GOT3 (cell line): ENCODE results near the gene PPP1R7.

Source experiments
- DNase-seq: peaks from one replicate; lab custom pipeline; 2025; ENCODE audit warnings: mixed read lengths; lab: John Stamatoyannopoulos, UW

The PPP1R7 gene

DNA sequence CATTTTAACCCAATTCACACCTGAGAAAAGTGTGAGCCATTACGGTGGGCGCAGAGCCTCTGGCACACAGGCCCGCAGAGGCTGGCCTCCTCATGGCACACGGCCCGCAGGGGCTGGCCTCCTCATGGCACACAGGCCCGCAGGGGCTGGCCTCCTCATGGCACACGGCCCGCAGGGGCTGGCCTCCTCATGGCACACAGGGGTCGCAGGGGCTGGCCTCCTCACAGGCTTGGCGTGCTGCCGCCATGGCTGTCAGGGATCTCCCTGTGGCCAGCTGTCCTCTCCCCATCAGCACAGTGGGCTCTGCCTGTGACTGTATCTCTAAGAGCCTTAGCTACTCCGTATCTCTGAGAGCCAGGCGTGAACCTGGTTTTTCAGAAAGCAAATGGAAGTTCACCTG lies 62.8 kb downstream of the PPP1R7 start:
- DNase-seq, result no peak

GRCh38 chr2:241213567-241213966 lies 63.3 kb downstream of the PPP1R7 start:
- no peak for DNase-seq

- DNase-seq, result no peak
Measured at GRCh38 chr2:241214209-241214608, 63.9 kb downstream of the PPP1R7 start.

DNA sequence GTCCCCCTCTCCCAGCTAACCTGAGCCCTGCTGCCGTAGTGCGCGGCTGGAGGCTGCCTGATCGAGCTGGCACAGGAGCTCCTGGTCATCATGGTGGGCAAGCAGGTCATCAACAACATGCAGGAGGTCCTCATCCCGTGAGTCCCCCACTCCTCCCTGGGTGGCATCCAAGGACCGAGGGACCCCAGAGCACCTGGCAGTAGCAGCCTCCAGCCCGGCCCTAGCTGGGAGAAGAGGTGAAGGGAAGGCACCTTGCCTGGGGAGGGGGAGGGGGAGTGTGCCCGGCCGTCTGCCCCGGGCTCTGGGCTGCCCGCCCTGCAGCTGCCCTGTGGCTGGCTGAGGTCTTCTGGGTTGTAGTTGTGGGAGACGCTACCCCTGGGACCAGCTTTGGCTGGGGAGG lies 64.5 kb downstream of the PPP1R7 start:
- DNase-seq, result no peak

DNA sequence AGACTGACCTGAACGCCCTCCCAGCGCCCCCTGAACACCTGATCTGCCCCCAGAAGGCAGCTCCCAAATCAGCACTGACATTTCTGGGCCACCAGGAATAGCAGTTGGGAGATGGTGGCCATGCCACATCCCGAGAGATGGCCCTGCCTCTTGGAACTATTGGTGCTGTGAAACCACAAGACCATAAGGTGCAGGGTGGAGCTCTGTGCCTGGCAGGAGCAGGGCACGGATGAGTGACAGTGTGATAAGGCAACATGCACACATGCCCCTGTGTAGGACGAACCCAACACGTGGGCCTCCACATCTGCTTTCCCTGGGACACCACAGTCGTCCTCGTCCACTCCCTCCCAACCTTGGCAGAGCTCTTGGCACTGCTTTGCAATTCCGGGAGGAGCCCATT lies 65.2 kb downstream of the PPP1R7 start:
- DNase-seq, result no peak

DNA sequence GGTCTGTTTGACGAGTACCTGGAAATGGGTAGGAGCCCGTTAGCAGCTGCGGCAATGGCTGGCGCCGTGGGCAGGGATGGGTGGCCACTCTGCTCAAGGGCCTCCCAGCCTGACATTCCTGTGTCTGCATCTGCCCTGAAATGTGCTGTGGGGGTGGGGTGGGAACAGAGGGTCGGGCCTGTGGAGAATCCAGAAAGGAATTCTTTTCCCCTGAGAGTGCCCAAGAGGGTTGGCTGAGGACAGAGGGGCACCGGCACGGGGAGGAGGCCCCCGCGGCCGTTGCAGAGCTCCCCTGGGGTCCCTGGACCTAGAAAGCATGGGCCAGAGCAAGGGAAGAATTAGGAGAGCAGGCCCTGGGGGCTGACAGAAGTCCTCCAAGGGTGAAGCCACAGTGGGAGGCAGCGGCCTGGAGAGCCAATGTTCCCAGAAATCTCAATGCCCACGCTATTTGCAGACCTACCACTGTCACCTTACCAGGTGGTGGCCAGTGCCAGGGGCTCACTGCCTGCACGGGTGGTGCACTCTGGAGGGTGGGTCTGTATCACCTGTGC lies 66.0 kb downstream of the PPP1R7 start:
- DNase-seq, result no peak

- peak; percentile 40 for DNase-seq
Measured at GRCh38 chr2:241217320-241218031, 67.2 kb downstream of the PPP1R7 start.

GRCh38 chr2:241218131-241219029 lies 68.1 kb downstream of the PPP1R7 start:
- DNase-seq, result no peak

DNA sequence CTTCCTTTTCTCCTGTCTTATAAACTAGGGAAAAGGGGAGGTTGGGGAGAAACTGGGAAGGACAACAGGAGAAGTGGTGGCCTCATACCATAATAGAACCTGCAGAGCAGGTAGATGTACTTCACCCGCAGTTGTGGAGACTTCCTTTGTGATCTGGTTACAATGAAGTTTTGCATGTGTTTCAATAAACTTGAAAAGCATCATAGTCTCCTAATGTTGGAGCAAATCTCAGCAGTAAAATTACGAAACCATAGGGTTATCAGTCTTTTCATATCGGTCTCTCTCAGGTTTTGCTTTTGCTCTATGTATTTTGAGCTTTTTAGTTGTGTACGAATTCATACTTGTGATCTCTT lies 68.7 kb downstream of the PPP1R7 start:
- no peak for DNase-seq

DNA sequence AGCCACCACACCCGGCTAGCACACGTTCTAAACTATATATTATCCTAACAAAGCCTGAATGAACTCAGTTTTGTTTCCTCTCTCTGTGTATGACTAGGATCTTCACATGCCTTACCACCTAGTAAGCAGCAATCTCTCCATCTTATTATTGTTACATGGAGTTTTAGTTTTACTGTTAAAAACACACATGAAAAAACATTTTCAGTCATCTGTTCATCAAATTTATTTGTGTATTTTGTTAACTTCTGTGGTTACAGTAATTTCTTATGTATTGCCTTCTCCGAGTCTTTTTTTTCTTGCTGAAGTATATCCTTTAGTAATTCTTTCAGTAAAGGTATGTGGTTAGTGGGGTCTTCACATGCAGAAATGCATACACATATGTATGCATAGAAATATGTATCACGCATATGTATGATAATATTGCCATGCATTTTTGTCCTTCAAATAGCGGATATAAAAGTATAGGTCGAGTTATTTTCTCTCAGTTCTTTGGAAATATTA lies 69.6 kb downstream of the PPP1R7 start:
- DNase-seq, result no peak

DNA sequence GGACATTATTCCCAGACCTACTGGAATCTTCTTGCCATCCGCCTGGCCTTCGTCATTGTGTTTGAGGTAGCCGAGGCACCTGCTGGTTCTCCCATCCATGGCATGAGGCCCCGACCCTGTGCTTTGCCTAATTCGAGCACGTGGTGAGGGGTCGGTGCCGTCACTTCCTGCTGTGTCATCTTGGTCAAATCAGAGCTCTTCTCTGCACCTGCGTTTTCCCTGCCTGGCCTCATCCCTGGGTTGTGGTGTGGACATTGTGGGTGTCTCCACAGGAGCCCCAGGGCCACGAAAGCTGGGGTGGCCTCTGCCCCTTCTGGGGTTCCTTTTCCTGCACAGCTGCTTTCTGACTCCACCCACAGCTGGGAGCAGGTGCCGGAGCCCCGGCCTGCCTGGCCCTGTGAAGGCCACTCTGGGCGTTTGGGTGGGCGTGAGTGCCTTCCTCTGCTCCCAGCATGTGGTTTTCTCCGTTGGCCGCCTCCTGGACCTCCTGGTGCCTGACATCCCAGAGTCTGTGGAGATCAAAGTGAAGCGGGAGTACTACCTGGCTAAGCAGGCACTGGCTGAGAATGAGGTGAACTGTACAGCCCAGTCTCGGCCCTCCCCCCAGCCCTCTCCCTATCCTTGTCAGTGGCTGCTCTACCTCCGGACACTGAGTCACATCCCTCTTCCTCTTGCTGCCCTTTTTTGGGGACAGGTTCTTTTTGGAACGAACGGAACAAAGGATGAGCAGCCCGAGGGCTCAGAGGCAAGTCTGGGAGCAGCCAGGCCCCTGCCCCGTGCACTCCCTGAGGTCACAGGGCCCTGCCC lies 73.1 kb downstream of the PPP1R7 start:
- DNase-seq, result no peak

DNA sequence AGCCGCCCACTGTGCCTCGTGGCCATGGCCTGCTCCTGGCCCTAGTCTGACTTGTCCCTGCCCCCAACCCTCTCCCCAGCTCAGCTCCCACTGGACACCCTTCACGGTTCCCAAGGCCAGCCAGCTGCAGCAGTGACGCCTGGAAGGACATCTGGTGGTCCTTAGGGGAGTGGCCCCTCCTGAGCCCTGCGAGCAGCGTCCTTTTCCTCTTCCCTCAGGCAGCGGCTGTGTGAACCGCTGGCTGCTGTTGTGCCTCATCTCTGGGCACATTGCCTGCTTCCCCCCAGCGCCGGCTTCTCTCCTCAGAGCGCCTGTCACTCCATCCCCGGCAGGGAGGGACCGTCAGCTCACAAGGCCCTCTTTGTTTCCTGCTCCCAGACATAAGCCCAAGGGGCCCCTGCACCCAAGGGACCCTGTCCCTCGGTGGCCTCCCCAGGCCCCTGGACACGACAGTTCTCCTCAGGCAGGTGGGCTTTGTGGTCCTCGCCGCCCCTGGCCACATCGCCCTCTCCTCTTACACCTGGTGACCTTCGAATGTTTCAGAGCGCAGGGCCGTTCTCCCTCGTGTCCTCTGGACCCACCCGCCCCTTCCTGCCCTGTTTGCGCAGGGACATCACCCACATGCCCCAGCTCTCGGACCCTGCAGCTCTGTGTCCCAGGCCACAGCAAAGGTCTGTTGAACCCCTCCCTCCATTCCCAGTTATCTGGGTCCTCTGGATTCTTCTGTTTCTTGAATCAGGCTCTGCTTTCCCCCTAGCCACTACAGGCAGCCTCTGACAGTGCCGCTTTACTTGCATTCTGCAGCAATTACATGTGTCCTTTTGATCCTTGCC lies 74.0 kb downstream of the PPP1R7 start:
- DNase-seq, result no peak

GRCh38 chr2:241224851-241225438 lies 74.7 kb downstream of the PPP1R7 start:
- no peak for DNase-seq

DNA sequence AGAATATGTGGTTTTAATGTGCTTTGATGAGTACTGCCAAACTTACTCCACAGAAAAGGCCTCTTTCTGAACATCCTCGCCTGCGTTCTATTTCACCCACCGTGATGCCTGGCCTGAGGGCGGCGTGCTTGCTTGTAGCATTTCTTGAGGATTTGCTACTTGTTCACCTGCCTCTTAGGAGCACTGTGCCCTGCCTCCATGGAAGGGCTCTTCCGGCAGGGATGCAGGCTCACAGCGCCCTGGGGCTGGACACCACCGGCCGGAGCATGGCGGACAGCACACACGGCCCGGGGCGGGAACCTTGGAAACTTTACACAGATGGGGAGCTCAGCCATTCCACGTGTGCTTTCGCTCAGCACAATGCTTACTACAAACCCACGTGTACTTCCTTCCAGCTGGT lies 75.3 kb downstream of the PPP1R7 start:
- no peak for DNase-seq

GRCh38 chr2:241225983-241226382 lies 75.7 kb downstream of the PPP1R7 start:
- no peak for DNase-seq

GRCh38 chr2:241226723-241227572 lies 76.7 kb downstream of the PPP1R7 start:
- DNase-seq, result no peak

- no peak for DNase-seq
Measured at GRCh38 chr2:241227594-241227993, 77.3 kb downstream of the PPP1R7 start.

DNA sequence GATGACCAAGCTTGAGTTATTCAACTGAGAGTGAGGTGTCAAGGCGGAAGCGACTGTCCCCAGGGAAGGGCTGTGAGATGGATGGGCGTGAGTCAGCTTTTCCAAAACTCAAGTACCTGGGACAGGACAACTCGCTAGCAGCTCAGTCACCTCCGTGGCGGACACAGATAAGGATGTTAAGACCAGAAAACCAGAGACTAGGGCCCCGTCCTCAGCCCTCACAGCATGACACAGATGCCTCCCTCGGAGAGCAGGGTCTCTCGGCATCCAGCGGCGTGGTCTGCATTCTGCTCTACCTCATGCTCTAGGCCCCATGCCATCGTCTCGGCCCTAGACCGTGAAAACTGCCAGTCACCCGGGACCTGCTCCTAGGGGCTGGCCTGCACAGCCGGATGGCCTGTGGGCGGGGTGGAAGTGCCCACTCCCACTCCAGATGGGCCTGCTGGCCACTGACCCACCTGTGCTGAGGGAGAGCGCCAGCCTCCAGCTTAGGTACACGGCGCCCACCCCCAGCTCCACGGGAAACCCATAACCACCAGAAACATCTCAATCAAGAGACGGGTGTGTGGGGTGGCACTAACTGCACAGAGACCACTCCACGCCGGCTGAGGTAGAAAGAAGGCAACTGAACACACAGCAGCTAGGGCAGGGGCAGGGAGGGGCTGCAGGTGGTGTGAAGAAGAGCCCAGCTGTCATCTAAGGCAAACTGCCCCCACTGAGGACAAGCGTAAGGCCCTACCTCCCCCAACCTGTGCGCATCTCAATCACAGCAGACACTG lies 78.0 kb downstream of the PPP1R7 start:
- DNase-seq, result no peak
